ENCODE data around the gene CAT.

DNA sequence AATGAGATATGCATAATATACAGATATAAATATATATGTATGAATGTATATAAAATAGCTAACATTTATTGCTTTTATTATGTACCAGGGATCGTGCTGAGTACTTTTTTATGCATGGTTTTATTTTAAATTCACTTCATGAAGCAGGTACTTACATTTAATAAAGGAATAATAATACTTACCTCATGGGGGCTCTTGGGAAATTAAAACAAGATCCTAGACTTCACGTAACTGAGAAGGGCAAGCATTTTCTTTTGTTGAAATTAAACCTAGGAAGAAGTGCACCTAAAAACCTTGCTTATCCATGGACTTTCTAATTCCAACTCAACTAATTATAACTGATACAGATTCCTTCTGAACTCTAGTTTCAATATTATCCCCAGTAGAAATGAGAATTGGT is 40.9 kb upstream of the CAT start:
- TF ChIP-seq, protein P1, sequence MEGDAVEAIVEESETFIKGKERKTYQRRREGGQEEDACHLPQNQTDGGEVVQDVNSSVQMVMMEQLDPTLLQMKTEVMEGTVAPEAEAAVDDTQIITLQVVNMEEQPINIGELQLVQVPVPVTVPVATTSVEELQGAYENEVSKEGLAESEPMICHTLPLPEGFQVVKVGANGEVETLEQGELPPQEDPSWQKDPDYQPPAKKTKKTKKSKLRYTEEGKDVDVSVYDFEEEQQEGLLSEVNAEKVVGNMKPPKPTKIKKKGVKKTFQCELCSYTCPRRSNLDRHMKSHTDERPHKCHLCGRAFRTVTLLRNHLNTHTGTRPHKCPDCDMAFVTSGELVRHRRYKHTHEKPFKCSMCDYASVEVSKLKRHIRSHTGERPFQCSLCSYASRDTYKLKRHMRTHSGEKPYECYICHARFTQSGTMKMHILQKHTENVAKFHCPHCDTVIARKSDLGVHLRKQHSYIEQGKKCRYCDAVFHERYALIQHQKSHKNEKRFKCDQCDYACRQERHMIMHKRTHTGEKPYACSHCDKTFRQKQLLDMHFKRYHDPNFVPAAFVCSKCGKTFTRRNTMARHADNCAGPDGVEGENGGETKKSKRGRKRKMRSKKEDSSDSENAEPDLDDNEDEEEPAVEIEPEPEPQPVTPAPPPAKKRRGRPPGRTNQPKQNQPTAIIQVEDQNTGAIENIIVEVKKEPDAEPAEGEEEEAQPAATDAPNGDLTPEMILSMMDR (conservative IDR thresholded peaks at IDR 0.05) = no peak
- no peak for TF ChIP-seq ZFX (IDR thresholded peaks at IDR 0.05)
